ENCODE data around the gene SAMD4A. TPM values are rescaled to one million over a fixed set of nuclear protein-coding genes. Genes with fewer than 3 reads are reported as not detected.

The SAMD4A gene
- total and polyA plus RNA-seq, 2 of the 4 experiments (the other 2 are of a cell fraction), result 22.9 to 38.2 TPM

DNA sequence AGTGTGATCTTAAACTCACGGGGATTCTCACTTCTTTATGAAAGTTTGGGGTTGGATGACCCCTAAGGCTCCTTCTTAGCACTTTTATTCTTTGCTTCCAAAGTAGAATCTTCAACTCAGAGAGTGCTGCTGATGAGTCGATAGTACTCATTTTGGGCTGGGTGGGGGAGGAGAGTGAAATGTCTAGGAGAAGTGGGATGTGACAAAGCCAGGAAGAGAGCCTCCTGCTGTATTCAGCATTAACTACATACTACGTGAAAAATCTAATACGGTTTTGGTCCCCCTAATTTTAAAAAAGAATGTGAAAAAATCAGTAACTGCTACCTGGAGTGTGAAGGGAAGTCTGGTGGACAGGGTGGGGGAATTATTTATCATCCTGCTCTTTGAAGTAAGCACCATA, 148.3 kb downstream of the SAMD4A start:
- H3K27ac ChIP-seq (ENCODE audit: insufficient read depth, low read length), result no peak overlapping the region
- H3K79me1 ChIP-seq (ENCODE audit: low read depth in 1 of 2, low read length in 2 of 2), result peaks cover 50 to 84% of the 10 kb centered on the region in 2 experiments
- dilution Hi-C loops (cut with HindIII; ENCODE audit: low sequenced_read_pairs, unreplicated experiment) (no loop called here), in situ Hi-C loops (cut with MboI; ENCODE audit: low sequenced_read_pairs) (no loop called here), intact Hi-C loops (cut with micrococcal nuclease) (no loop called here)
- H4K5ac ChIP-seq (ENCODE audit: low read depth, low read length), result peak overlapping the region; percentile 43; the same call in 1 of the 2 replicates
- no peak overlapping the region for H2AK5ac ChIP-seq (ENCODE audit: low read depth, low read length)
- H2BK5ac ChIP-seq (ENCODE audit: low read depth, low read length, poor library complexity, severe bottlenecking), result peak overlapping the region; percentile 10
- H3K36me3 ChIP-seq (ENCODE audit: control insufficient read depth, insufficient read depth, low read length), result 0 out of 2 replicates have a peak, but pooled peaks cover 3% of the 10 kb centered on the region
- no peak overlapping the region for H2BK120ac ChIP-seq (ENCODE audit: low read depth, low read length)
- H3K9ac ChIP-seq (ENCODE audit: low read depth, low read length), result no peak overlapping the region
- H3K14ac ChIP-seq (replicated peaks; ENCODE audit: low read depth, low read length), result peak overlapping the region; percentile 60
- ATAC-seq (ENCODE audit: low read depth) (no peak), DNase-seq (peak; percentile 53)
- H3K9me3 ChIP-seq (ENCODE audit: control insufficient read depth, insufficient read depth, low read length), result no peaks in the 10 kb centered on the region
- H3K4me1 ChIP-seq (ENCODE audit: control insufficient read depth, insufficient read depth, low read length), result peaks cover 36% of the 10 kb centered on the region
- peaks cover 61% of the 10 kb centered on the region for H4K20me1 ChIP-seq (ENCODE audit: insufficient read depth, low read length)
- no peaks in the 10 kb centered on the region for H3K27me3 ChIP-seq (ENCODE audit: control insufficient read depth, insufficient read depth, low read length)
- no TSS peak for BruUV-seq (replicated peaks)
- H3K23ac ChIP-seq (ENCODE audit: low read depth, low read length), result no peak overlapping the region; the same call in 1 of the 2 replicates
- H3K4me2 ChIP-seq (ENCODE audit: low read depth, low read length), result no peak overlapping the region
- ChIA-PET CTCF (no interaction called here), POLR2A (ENCODE audit: unreplicated experiment) (no interaction called here)
- no peak overlapping the region for H3K4me3 ChIP-seq (ENCODE audit: insufficient read depth, low read depth, low read length)
- no peak overlapping the region for H4K8ac ChIP-seq (ENCODE audit: low read depth in 2 of 2, low read length in 2 of 2)
- no peak overlapping the region for H2BK15ac ChIP-seq (ENCODE audit: low read depth, low read length)
- no peak overlapping the region for H2AK9ac ChIP-seq (replicated peaks; ENCODE audit: low read depth, low read length, poor library complexity)
- H3K9me1 ChIP-seq (ENCODE audit: insufficient read depth, low read length), result peaks cover 29% of the 10 kb centered on the region
- H2AFZ ChIP-seq (replicated peaks; ENCODE audit: low read length, poor library complexity), result no peak overlapping the region
- H3K56ac ChIP-seq (ENCODE audit: extremely low read depth, insufficient read depth, low read length), result no peak overlapping the region
- TF ChIP-seq FOS (IDR thresholded peaks at IDR 0.05; ENCODE audit: low read depth, low read length) (no peak), MAZ (IDR thresholded peaks at IDR 0.05; ENCODE audit: borderline replicate concordance, low read depth, low read length) (no peak), CEBPB (IDR thresholded peaks at IDR 0.05; ENCODE audit: low read depth, low read length) (no peak), USF2 (IDR thresholded peaks at IDR 0.05; ENCODE audit: low read depth, low read length) (no peak), RFX5 (IDR thresholded peaks at IDR 0.05; ENCODE audit: low read depth, low read length) (no peak), ELK1 (IDR thresholded peaks at IDR 0.05; ENCODE audit: borderline replicate concordance, low read depth, low read length) (no peak), RAD21 (IDR thresholded peaks at IDR 0.05; ENCODE audit: low read length) (peak; percentile 23; the same call in 1 of the 2 replicates), MAFK (IDR thresholded peaks at IDR 0.05; ENCODE audit: low read depth, low read length) (no peak), BHLHE40 (IDR thresholded peaks at IDR 0.05; ENCODE audit: low read depth, low read length) (no peak), POLR2A (IDR thresholded peaks at IDR 0.05; ENCODE audit: low read depth, low read length) (no peak), NFE2L2 (IDR thresholded peaks at IDR 0.05; ENCODE audit: low read depth, low read length) (no peak), SMC3 (IDR thresholded peaks at IDR 0.05; ENCODE audit: low read depth, low read length) (peak; percentile 37; the same call in 1 of the 2 replicates), MXI1 (IDR thresholded peaks at IDR 0.05; ENCODE audit: borderline replicate concordance, low read depth, low read length) (no peak), CHD1 (IDR thresholded peaks at IDR 0.05; ENCODE audit: low read depth, low read length) (no peak), RCOR1 (IDR thresholded peaks at IDR 0.05; ENCODE audit: insufficient replicate concordance, low read length) (no peak)
- TF ChIP-seq, protein P1, sequence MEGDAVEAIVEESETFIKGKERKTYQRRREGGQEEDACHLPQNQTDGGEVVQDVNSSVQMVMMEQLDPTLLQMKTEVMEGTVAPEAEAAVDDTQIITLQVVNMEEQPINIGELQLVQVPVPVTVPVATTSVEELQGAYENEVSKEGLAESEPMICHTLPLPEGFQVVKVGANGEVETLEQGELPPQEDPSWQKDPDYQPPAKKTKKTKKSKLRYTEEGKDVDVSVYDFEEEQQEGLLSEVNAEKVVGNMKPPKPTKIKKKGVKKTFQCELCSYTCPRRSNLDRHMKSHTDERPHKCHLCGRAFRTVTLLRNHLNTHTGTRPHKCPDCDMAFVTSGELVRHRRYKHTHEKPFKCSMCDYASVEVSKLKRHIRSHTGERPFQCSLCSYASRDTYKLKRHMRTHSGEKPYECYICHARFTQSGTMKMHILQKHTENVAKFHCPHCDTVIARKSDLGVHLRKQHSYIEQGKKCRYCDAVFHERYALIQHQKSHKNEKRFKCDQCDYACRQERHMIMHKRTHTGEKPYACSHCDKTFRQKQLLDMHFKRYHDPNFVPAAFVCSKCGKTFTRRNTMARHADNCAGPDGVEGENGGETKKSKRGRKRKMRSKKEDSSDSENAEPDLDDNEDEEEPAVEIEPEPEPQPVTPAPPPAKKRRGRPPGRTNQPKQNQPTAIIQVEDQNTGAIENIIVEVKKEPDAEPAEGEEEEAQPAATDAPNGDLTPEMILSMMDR (conservative IDR thresholded peaks at IDR 0.05; ENCODE audit: low read depth, low read length), result peak; percentile 33
- H3K18ac ChIP-seq (ENCODE audit: low read depth, low read length), result no peak overlapping the region
- whole genome bisulfite sequencing, 2 experiments (ENCODE audit: extremely low coverage in 2 of 2, insufficient read length in 1 of 2), result no CpG with 5 or more reads among the region's 4 CpGs
- H2BK20ac ChIP-seq (ENCODE audit: low read depth, low read length), result no peak overlapping the region; the same call in 1 of the 2 replicates
- H4K91ac ChIP-seq (ENCODE audit: insufficient read depth, low read depth, low read length), result no peak overlapping the region
- no peak overlapping the region for H3K4ac ChIP-seq (ENCODE audit: low read depth, low read length)
